Measurements from ENCODE around the gene G0S2.
A peak's percentile ranks its signal among the peaks of the same experiment; 100 is the strongest.
"Not testable (repeated sequence)": the region's sequence is repeated elsewhere in the genome, so short reads cannot be mapped to it uniquely, and the experiment has no call there.

Gene G0S2

DNA sequence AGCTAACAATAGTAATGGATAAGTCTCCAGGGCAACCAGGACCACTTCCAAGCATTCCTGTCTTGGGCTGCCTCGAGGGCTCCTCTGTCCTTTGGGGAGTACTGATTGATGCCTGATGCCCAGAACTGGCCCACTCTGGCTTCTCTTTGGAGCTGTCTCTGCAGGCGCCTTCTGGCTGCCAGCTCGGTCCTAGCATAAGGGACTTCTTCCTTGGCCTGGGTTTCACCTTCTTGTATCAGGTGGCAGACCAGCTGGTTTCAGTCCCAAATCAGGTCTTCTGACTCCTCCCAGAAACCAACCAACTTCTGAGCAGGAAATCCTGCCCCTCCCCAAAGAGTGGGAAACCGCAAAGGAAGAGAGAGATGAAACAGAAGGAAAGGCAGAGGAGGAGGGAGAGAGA is 10.6 kb downstream of the G0S2 start:
- DNase-seq = no peak

DNA sequence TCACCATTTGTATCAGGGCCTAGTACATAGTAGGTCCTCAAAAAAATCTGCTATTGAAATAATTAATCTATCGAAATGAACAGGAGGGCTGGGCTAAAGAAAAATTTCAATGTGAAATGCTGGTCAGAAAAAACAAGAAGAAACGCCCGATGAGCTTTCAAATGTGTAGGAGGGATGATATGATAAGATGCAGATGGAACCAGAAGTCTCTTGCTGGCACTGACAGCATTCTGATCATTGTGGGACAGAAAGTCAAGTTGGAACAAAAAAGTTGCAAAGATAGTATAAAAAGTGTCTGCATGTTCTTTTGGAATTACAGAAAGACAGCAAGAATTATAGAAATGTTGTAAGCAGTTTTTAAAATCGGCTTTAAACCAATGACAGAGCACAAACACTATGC is 11.1 kb downstream of the G0S2 start:
- DNase-seq = peak; percentile 61

DNA sequence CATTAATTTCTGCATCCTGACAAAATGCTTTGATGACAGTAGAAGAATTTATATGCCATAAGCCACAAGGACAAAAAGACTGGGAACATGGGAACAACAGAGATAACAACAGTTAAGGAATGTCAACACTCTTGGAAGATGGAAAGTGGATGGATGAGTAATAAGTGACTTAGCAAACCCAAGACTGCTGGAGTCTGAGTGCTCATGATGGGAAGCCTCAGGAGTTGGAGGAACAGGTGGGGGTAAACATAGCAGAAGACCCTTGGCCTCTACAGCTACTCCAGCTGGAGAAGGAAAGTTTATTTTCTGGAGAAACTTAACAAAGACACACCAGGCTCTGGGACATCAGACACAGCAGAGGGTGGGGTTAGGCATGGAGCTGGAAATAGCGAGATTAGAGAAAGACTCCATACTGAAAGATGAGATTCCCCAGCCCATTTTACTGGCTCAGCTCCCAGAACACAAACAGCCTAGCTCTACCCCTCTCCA is 13.6 kb downstream of the G0S2 start:
- DNase-seq = no peak

DNA sequence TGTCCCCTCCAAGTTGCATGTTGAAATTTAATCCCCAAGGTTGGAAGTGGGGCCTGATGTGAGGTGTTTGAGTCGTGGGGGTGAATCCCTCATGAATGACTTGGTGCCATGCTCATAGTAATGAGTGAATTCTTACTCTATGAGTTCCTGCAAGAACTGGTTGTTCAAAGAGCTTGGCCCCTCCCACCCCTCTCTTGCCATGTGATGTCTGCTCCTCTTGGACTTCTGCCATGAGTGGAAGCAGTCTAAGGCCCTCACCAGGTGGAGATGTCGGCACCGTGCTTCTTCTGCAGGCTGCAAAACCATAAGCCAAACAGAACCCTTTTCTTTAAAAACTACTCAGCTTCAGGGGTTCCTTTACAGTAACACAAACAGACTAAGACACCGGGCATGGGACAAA is 14.3 kb downstream of the G0S2 start:
- no peak for DNase-seq

DNA sequence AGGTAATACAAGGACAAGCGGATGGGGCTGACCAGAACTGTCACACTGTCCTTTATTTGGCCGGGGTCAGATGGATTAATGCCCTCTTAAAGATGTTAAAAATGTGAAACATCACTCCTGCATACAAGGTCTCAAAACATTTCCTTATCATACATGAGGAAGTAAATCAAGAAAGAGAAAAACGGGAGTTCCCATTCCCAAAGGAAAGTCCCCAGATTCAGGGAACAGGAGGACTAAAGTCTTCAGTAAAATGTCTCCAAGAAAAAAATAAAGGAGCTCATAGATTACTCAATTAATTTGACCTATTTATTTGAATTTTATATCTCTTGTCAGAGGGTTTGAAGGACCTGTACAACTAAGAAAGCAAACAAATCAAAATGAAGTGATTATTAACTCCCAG is 16.0 kb downstream of the G0S2 start:
- DNase-seq = no peak

DNA sequence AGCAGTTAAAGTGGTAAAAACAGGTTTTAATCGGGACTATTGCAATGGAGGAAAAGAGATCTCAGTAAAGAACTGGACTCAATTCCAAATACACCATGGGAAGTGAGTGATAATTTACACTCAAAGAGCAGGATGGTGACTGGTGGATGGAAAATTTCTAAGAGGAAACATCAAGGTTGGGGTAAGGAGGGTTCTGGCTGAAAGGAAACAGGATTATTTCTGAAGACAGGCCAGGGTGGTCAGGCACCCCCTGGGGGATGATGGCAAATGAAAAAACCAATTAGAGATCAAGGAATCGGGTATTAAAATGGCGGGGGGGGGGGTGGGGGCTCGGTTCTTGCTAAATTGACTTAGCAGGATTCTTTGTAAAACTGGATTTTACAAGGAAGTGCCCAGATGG is 17.1 kb downstream of the G0S2 start:
- DNase-seq = no peak

DNA sequence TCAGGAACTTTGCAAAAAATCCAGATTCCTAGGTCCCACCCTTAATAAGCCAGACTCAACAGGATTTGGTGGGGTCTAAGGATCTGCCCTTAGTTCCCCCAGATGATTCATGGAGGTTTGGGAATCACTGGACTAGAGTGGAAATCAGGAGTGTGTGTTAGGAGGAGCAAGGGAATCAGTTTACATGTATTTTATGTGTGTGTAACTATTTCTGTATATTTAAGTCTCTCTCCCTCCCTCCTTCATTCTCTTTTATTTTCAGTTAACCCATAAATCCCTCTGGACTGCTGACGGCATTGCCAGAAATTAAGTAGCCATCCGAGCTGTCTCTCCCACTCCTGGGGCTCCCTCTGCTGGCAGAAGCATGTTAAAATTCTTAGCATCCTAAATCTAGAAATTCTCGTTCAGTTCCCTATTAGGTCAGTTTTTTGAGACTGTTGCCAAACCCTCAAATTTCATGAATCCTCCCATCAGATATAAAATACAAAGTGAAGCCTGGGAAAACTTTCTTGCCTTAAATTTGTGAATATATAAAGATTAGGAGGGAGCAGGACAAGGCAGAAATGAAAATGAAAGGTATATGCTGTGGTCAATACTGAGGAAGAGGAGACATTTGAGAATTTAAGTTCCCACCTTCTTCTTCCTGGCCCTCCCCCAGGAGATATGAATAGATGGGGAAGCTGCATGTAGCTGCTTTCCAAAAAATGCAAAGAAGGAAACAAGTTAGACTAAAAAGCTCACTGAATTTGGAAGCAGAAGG is 17.7 kb downstream of the G0S2 start:
- peak; percentile 89 for DNase-seq

DNA sequence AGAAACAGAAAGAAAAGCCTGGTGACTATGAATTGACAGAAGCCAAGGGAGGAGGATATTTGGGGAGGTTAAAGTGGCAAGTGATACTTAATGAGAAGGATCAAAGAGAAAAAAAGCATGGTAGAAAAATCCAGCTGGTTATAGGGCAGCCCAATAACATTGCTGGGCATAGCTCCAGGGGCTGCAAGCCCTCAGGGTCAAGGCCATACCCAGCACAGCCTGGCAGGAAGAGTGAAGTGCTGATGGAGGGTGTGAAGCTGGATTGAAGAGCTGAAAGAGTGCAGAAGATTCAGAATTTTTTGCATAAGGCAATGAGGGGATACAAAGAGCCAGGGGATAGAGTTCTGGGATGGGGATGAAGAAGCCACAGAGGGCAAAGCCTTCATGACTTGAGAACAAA is 21.5 kb downstream of the G0S2 start:
- no peak for DNase-seq

DNA sequence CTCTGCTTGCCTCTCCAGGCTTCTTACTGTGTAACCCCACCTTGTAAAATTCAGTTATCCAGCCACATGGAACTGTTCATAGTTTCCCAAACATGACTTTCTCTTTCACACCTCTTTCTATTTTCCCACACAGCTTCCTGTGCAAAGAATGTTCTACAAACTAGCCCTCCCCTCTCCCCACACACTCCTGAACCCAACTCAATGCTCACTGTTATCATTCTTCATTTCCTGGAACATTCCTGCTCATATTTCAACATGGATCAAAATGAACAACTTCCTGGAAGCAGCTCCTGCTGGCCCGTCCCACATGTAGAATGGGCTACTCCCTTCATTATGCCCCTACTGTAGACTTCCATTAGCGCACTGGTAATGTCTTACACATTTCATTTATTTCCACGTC is 21.9 kb downstream of the G0S2 start:
- DNase-seq = no peak

DNA sequence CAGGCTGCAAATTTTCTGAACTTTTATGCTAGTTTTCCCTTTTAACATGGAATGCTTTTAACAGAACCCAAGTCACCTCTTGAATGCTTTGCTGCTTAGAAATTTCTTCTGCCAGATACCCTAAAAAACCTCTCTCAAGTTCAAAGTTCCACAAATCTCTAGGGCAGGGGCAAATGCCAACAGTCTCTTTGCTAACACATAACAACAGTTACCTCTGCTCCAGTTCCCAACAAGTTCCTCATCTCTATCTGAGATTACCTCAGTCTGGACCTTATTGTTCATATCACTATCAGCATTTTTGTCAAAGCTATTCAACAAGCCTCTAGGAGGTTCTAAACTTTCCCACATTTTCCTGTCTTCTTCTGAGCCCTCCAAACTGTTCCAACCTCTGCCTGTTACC is 25.5 kb downstream of the G0S2 start:
- DNase-seq = not testable (repeated sequence)

DNA sequence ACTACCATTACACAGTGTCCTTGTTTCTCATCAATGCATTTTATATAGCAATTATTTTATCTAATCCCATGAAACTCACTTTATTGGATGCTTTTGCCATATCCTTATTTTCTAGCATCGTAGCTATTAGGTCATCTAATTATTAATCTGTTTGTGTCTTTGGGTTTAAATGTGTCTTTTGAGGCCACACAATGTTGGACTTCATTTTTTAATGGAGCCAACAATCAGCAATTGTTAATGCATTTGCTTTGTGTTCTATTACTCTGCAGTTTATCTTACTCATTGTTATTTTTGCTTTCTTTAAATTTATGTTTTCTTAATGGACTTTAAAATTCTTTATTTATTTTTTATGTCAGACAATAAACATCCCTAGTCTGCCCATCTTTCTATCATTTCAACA is 27.6 kb downstream of the G0S2 start:
- DNase-seq = no peak

DNA sequence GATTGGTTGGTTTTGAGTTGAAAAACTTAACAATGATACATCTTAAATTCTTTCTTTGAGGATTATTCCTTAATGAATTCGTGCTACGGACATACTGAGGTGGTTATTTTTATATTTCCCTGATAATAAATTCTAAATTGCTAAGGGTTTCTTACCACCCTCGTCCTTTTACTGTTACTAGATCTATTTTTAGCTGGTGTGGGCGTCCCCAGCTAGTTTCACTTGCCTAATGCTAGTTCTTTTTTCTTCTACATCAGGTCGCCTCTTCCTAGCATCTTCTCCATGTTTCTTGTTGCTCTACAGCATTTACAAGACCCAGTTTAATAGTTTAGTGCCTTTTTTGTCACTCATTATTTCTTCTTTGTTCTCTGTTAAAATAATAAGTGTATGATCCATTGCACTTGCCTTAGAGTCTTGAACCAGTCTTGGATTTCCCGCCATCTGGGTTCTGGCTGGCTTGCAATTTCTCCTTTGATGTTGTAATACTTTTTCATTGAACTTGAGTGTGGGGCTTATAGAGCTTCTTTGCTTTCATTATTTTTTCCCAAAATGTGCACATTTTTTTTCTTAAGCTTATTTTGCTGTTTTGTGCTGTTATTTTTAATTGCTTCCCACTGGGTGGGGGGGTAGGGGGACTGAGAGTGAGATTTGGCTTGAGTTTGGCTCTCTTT is 28.8 kb downstream of the G0S2 start:
- DNase-seq = no peak

DNA sequence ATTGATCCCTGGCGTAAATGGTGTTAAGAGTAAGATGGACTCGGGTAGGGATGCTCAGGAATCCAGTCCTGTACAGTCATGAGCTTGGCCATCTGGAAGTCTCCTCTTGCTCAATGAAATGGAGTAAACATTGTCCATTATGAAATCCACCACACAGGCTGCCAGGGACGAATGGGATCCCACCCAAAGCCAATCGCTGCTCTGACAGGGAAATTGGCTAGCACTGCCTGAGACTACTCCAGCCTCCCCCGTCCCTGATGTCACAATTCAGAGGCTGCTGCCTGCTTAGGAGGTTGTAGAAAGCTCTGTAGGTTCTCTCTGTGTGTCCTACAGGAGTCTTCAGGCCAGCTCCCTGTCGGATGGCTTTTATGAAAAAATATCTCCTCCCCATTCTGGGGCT is 29.4 kb downstream of the G0S2 start, which contains the start of gene HSD11B1:
TSS of gene HSD11B1 (plus strand) at position 263 of the 400 bp plus-strand sequence. CDS start at position 360, 97 bp downstream.
- DNase-seq = no peak

DNA sequence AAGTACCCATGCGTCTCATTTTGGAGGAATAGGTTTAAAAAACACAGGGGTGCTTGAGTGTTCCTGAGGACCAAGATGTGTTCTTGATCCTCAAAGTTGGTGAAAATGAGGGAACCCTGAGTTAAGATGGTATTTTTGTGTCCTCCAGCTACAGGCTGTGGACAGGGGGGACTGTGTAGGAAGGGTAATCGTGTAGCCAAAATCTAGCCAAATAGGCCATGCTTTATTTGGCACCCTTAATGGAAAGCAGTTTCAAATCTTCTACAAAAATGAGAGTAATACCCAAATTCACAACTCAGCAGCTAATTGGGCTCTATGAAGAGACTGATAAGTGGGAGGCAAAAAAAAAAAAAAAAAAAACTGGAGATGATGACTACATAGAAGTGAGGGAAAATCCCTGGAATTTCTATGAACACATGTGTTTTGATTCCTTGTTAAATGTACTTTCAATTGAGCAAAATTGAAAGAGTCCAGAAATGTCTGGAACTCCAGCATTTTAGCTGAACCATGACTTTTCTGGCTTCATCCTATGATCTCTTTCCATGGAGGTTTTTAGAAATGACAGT is 29.9 kb downstream of the G0S2 start:
- DNase-seq = no peak

DNA sequence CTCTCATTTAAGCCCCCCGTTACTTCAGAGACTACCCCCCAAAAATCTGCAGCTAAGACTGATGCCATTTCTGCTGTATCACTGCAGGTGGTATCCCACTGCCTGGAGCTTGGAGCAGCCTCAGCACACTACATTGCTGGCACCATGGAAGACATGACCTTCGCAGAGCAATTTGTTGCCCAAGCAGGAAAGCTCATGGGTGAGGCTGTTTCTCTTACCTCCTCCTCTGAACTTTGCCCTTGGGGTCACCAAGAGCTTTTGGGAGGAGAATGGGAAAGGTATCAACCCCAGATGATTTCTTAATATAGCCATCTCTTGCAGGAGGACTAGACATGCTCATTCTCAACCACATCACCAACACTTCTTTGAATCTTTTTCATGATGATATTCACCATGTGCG is 31.4 kb downstream of the G0S2 start:
- DNase-seq = no peak

DNA sequence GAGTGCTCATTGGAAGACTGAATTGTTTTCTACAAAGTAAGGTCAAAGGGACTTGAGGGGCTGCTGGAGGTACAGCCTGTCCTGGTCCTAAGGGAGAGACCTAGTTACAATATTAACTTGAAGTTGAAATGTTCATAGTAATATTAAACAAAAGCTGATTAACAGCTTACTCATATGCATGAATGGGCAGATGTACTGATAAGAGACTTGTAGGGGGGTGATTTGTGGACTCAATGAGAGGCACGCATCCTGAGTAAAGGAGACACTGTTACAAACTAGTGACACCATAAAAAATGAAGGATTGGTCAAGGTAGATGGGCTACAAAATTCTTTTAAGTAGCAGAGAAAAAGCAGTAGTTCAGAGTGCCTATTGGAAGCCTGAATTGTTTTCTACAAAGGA is 32.1 kb downstream of the G0S2 start:
- no peak for DNase-seq

DNA sequence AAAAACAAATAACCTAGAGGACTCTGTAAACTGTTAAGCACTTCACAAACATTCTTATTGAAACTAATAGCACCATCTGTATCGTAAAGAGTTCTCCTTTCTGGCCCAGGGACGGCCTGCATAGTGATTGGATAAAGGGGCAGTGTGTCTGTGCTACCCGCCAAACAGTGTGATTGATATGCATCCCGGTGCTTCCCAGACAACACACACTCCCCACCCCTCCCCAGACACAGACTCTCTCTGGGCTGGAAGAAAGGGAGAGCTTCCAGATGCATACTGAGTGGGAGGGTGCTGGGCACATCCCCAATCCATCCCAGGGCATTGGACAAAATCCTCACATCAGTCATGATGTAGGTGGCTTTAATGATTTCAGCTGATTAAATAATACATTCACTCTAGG is 33.1 kb downstream of the G0S2 start:
- DNase-seq = no peak

DNA sequence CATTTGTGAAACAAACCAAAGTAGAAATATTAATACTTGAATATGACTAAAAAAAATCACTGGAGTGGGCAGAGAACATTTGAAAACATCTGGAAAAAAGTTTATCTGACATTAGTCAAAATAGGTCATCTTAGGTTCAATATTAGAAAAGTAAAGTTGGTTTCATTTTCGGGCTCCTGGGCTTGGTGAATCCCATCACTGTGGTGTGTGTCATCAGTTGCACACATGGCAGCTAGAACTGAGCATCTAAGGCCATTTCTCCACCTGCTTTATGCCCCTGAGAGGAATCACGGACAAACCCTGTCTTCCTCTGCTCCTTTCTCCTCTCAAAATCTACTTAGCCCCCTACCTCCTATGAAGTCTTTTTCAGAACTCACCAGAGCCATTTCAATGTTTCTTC is 34.9 kb downstream of the G0S2 start:
- no peak for DNase-seq

DNA sequence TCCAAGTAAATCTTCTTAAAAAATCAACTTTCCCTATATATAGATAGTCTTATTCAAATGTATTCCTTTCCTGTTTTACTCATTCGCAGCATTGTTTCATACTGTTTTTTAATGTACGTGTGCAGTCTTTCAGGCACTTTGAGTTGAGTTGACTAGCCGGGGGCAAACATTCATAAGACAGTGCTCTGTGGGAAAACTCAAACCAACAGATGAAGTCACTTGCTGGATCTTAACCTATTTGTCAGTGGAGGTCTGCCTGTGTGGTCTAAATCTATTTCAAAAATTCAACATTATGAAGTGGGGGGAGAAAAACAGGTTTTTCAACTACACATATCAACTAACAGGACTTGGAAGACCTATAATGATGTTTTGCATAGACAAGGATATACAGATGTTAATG is 35.6 kb downstream of the G0S2 start:
- DNase-seq = no peak

DNA sequence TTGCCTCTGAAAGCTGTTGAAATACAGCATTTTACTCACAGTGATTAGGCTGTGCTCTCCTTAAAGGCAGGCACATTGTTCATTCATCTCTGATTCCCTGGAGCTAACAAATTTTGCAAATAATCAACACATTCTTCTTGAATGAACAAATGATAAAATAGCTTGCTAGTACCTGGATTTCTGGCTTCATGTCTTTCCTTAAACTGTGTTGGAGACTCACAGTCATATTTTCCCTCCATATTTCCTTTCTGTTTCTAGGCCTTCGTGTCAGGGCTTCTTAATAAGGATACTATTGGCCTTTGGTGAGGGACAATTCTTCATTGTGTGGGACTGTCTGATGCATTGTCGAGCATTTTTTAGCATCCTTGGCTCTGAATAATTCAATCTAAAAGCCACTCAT is 39.1 kb downstream of the G0S2 start:
- no peak for DNase-seq

DNA sequence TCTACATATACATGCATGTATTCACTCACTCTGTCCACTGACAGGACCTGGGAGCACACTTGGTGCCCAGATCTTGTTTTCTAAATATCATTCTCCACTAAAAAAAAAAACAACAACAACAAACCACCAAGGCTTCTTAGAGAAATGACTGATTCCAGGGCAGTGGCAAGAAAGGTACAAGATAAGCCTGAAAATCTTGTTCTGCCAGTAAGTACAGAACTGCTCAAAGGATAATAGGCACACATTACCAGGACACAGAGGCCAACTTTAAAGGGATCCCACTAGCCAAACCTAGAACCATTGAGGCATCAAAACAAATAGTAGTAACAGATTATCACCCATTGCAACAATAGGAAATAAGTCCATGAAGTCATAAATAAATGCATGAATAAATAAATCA is 40.1 kb downstream of the G0S2 start:
- DNase-seq = no peak

DNA sequence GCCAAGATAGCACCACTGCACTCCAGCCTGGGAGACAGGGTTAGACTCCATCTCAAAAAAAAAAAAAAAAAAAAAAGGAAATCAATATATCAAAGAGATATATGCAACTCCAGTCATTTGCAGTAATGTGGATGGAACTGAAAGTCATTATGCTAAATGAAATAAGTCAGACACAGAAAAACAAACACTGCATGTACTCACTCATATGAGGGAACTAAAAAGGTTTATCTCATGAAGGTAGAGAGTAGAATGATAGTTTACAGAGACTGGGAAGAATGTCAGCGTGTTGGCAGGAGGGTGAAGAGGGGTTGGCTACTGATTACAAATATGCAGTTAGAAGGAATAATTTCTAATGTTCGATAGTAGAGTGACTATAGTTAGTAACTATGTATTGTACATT is 42.6 kb downstream of the G0S2 start:
- no peak for DNase-seq

DNA sequence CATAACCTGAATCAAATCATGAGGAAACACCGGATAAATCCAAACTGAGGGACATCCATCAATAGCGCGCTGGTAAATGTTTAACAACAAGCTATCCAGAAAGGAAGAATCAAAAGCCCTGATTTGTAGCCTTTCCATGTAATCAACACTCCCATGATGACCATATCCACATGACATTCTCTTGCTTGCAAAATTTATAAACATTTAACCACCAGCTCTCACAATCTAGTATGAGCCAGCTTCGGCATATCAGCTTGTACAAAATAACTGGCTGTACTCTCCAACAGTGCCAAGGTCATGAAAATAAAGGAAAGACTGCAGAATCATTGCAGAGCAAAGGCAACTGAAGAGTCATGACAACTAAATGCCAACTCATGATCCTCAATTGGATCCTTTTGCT is 45.1 kb downstream of the G0S2 start:
- DNase-seq = no peak

DNA sequence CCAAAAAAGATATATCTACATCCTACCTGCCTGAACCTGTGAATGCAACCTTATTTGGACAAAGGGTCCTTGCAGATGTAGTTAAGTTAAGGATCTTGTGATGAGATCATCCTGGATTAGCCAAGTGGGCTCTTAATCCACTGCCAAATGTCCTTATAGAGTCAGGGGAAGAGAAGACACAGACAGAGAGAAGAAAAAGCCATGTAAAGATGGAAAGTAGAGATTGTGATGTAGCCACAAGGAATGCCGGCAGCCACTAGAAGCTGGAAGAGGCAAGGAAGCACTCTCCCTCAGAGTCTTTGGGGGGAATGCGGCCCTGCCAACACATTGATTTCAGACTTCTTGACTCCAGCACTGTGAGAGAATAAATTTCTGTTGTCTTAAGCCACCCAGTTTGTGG is 45.6 kb downstream of the G0S2 start:
- DNase-seq = no peak

Measured in OCI-M1 (cell line).